ENCODE measurements around the gene MYT1. TPM values are rescaled to one million over a fixed set of nuclear protein-coding genes. Genes with fewer than 3 reads are reported as not detected.

The MYT1 gene
- total and polyA plus RNA-seq, 2 of the 13 experiments (the other 11 are each of a cell fraction or from before 2014, with no cell fraction given) = 0.58 to 2.5 TPM

DNA sequence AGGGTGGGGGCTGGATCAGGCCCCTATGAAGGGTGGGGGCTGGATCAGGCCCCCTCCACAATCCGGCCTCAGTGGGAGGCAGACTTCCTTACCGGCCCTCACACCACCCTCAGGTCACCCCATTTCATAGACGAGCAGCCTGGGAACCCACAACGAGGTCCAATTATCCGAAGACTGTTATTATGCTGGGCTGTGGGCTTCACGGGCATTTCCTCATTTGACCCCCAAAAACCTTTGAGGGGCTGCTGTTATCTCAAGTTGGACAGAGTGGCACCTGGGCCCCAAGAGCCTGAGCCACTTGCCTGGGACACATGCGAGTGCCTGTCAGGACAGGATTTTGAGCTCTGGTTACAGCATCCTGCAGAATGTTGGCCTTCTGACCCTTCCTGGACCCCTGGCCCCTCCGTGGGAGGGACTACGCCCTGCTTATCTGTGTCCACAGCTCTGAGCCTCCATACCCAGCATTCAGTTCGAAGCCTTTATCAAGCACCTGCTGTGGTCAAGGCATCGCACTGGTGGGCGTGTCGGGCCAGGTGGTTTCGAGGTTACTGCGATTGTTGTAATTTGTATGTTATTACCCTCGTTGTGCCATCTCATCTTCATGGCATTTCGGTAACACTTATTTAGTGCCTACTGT is 56.8 kb downstream of the MYT1 start (continued):
- TF ChIP-seq, protein P1, sequence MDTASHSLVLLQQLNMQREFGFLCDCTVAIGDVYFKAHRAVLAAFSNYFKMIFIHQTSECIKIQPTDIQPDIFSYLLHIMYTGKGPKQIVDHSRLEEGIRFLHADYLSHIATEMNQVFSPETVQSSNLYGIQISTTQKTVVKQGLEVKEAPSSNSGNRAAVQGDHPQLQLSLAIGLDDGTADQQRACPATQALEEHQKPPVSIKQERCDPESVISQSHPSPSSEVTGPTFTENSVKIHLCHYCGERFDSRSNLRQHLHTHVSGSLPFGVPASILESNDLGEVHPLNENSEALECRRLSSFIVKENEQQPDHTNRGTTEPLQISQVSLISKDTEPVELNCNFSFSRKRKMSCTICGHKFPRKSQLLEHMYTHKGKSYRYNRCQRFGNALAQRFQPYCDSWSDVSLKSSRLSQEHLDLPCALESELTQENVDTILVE (CRISPR knock-in tag; IDR thresholded peaks at IDR 0.05) = no peak
- TF ChIP-seq, protein P2, sequence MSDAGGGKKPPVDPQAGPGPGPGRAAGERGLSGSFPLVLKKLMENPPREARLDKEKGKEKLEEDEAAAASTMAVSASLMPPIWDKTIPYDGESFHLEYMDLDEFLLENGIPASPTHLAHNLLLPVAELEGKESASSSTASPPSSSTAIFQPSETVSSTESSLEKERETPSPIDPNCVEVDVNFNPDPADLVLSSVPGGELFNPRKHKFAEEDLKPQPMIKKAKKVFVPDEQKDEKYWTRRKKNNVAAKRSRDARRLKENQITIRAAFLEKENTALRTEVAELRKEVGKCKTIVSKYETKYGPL (CRISPR knock-in tag; IDR thresholded peaks at IDR 0.05) = no peak
- TF ChIP-seq CBFB (CRISPR knock-in tag; IDR thresholded peaks at IDR 0.05) (no peak), ZFAT (CRISPR knock-in tag; conservative IDR thresholded peaks at IDR 0.05) (no peak), AKAP8 (CRISPR knock-in tag; IDR thresholded peaks at IDR 0.05) (no peak), SMARCC2 (IDR thresholded peaks at IDR 0.05) (no peak), HIVEP1 (CRISPR knock-in tag; IDR thresholded peaks at IDR 0.05) (no peak; the same call in 1 of the 2 replicates), SETDB1 (CRISPR knock-in tag; IDR thresholded peaks at IDR 0.05; ENCODE audit: borderline replicate concordance) (no peak), MATR3 (CRISPR knock-in tag; IDR thresholded peaks at IDR 0.05) (no peak), CAMTA2 (CRISPR knock-in tag; IDR thresholded peaks at IDR 0.05; ENCODE audit: borderline replicate concordance) (no peak), ZNF761 (CRISPR knock-in tag; conservative IDR thresholded peaks at IDR 0.05) (no peak), ATF1 (CRISPR knock-in tag; IDR thresholded peaks at IDR 0.05) (no peak), ZBTB3 (CRISPR knock-in tag; IDR thresholded peaks at IDR 0.05; ENCODE audit: borderline replicate concordance, low read depth) (no peak), PHB2 (IDR thresholded peaks at IDR 0.05; ENCODE audit: partially characterized antibody) (no peak)
- TF ChIP-seq, protein P3, sequence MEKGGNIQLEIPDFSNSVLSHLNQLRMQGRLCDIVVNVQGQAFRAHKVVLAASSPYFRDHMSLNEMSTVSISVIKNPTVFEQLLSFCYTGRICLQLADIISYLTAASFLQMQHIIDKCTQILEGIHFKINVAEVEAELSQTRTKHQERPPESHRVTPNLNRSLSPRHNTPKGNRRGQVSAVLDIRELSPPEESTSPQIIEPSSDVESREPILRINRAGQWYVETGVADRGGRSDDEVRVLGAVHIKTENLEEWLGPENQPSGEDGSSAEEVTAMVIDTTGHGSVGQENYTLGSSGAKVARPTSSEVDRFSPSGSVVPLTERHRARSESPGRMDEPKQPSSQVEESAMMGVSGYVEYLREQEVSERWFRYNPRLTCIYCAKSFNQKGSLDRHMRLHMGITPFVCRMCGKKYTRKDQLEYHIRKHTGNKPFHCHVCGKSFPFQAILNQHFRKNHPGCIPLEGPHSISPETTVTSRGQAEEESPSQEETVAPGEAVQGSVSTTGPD (CRISPR knock-in tag; IDR thresholded peaks at IDR 0.05) = no peak
- TF ChIP-seq, protein P4, sequence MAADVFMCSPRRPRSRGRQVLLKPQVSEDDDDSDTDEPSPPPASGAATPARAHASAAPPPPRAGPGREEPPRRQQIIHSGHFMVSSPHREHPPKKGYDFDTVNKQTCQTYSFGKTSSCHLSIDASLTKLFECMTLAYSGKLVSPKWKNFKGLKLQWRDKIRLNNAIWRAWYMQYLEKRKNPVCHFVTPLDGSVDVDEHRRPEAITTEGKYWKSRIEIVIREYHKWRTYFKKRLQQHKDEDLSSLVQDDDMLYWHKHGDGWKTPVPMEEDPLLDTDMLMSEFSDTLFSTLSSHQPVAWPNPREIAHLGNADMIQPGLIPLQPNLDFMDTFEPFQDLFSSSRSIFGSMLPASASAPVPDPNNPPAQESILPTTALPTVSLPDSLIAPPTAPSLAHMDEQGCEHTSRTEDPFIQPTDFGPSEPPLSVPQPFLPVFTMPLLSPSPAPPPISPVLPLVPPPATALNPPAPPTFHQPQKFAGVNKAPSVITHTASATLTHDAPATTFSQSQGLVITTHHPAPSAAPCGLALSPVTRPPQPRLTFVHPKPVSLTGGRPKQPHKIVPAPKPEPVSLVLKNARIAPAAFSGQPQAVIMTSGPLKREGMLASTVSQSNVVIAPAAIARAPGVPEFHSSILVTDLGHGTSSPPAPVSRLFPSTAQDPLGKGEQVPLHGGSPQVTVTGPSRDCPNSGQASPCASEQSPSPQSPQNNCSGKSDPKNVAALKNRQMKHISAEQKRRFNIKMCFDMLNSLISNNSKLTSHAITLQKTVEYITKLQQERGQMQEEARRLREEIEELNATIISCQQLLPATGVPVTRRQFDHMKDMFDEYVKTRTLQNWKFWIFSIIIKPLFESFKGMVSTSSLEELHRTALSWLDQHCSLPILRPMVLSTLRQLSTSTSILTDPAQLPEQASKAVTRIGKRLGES (CRISPR knock-in tag; IDR thresholded peaks at IDR 0.05; ENCODE audit: borderline replicate concordance) = no peak
- TF ChIP-seq, protein P5, sequence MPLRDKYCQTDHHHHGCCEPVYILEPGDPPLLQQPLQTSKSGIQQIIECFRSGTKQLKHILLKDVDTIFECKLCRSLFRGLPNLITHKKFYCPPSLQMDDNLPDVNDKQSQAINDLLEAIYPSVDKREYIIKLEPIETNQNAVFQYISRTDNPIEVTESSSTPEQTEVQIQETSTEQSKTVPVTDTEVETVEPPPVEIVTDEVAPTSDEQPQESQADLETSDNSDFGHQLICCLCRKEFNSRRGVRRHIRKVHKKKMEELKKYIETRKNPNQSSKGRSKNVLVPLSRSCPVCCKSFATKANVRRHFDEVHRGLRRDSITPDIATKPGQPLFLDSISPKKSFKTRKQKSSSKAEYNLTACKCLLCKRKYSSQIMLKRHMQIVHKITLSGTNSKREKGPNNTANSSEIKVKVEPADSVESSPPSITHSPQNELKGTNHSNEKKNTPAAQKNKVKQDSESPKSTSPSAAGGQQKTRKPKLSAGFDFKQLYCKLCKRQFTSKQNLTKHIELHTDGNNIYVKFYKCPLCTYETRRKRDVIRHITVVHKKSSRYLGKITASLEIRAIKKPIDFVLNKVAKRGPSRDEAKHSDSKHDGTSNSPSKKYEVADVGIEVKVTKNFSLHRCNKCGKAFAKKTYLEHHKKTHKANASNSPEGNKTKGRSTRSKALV (CRISPR knock-in tag; IDR thresholded peaks at IDR 0.05) = no peak; the same call in 1 of the 2 replicates
- TF ChIP-seq, protein P6, sequence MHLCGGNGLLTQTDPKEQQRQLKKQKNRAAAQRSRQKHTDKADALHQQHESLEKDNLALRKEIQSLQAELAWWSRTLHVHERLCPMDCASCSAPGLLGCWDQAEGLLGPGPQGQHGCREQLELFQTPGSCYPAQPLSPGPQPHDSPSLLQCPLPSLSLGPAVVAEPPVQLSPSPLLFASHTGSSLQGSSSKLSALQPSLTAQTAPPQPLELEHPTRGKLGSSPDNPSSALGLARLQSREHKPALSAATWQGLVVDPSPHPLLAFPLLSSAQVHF (CRISPR knock-in tag; IDR thresholded peaks at IDR 0.05) = no peak
- TF ChIP-seq, protein P7, sequence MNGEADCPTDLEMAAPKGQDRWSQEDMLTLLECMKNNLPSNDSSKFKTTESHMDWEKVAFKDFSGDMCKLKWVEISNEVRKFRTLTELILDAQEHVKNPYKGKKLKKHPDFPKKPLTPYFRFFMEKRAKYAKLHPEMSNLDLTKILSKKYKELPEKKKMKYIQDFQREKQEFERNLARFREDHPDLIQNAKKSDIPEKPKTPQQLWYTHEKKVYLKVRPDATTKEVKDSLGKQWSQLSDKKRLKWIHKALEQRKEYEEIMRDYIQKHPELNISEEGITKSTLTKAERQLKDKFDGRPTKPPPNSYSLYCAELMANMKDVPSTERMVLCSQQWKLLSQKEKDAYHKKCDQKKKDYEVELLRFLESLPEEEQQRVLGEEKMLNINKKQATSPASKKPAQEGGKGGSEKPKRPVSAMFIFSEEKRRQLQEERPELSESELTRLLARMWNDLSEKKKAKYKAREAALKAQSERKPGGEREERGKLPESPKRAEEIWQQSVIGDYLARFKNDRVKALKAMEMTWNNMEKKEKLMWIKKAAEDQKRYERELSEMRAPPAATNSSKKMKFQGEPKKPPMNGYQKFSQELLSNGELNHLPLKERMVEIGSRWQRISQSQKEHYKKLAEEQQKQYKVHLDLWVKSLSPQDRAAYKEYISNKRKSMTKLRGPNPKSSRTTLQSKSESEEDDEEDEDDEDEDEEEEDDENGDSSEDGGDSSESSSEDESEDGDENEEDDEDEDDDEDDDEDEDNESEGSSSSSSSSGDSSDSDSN (CRISPR knock-in tag; IDR thresholded peaks at IDR 0.05) = no peak

Data from HepG2 (cell line).